ENCODE results near the gene ZNF407. TPM values are rescaled to one million over a fixed set of nuclear protein-coding genes. Genes with fewer than 3 reads are reported as not detected.

ZNF407 gene
- total RNA-seq, 1 experiment from 2014 or later: 5.7 TPM

GRCh38 chr18:74728586-74728985, 130.9 kb downstream of the ZNF407 start:
- no peak for DNase-seq (ENCODE audit: low spot score)

GRCh38 chr18:74731097-74731496, 133.4 kb downstream of the ZNF407 start:
- peak; percentile 36 for DNase-seq (ENCODE audit: low spot score)

- DNase-seq (ENCODE audit: low spot score): no peak
These were observed 134.7 kb downstream of the ZNF407 start for GRCh38 chr18:74732380-74732779.

GRCh38 chr18:74733598-74733997, 135.9 kb downstream of the ZNF407 start:
- DNase-seq (ENCODE audit: low spot score): no peak

GRCh38 chr18:74734013-74734444, 136.4 kb downstream of the ZNF407 start:
- no peak for DNase-seq (ENCODE audit: low spot score)

GRCh38 chr18:74739926-74740325, 142.3 kb downstream of the ZNF407 start:
- DNase-seq (ENCODE audit: low spot score): no peak

GRCh38 chr18:74742573-74743243, 145.0 kb downstream of the ZNF407 start:
- no peak for DNase-seq (ENCODE audit: low spot score)

- peak; percentile 69 for DNase-seq (ENCODE audit: low spot score)
These were observed 148.1 kb downstream of the ZNF407 start for GRCh38 chr18:74745633-74746403.

GRCh38 chr18:74748809-74749208, 151.1 kb downstream of the ZNF407 start:
- no peak for DNase-seq (ENCODE audit: low spot score)

GRCh38 chr18:74758995-74759394, 161.3 kb downstream of the ZNF407 start:
- no peak for DNase-seq (ENCODE audit: low spot score)

GRCh38 chr18:74760026-74760425, 162.4 kb downstream of the ZNF407 start:
- DNase-seq (ENCODE audit: low spot score): no peak

- no peak for DNase-seq (ENCODE audit: low spot score)
These were observed 162.8 kb downstream of the ZNF407 start for GRCh38 chr18:74760436-74760835.

GRCh38 chr18:74766251-74766650, 168.6 kb downstream of the ZNF407 start:
- no peak for DNase-seq (ENCODE audit: low spot score)

- DNase-seq (ENCODE audit: low spot score): no peak
These were observed 170.4 kb downstream of the ZNF407 start for GRCh38 chr18:74768096-74768495.

GRCh38 chr18:74773171-74773624, 175.5 kb downstream of the ZNF407 start:
- no peak for DNase-seq (ENCODE audit: low spot score)

GRCh38 chr18:74774486-74774885, 176.8 kb downstream of the ZNF407 start:
- DNase-seq (ENCODE audit: low spot score): no peak

- no peak for DNase-seq (ENCODE audit: low spot score)
These were observed 177.6 kb downstream of the ZNF407 start for GRCh38 chr18:74775239-74775638.

GRCh38 chr18:74778191-74778847, 180.6 kb downstream of the ZNF407 start:
- DNase-seq (ENCODE audit: low spot score): no peak

- no peak for DNase-seq (ENCODE audit: low spot score)
These were observed 187.1 kb downstream of the ZNF407 start for GRCh38 chr18:74784752-74785151.

- DNase-seq (ENCODE audit: low spot score): no peak
These were observed 188.0 kb downstream of the ZNF407 start for GRCh38 chr18:74785632-74786031.

- DNase-seq (ENCODE audit: low spot score): no peak
These were observed 191.0 kb downstream of the ZNF407 start for GRCh38 chr18:74788657-74789056.

GRCh38 chr18:74789078-74789477, 191.4 kb downstream of the ZNF407 start:
- no peak for DNase-seq (ENCODE audit: low spot score)

- no peak for DNase-seq (ENCODE audit: low spot score)
These were observed 192.8 kb downstream of the ZNF407 start for GRCh38 chr18:74790451-74790850.
